HG03066 (cell line): ENCODE results near the gene XPNPEP1.

Source experiments
- ATAC-seq: cut with Tn5 transposase; IDR thresholded peaks from one replicate; pipeline ENCODE4 v1.9.1; 2021; ENCODE audit warnings: low read depth; ENCODE audit not compliant: unreplicated experiment

Gene XPNPEP1

GRCh38 chr10:109922976-109923921 lies at the start of gene XPNPEP1:
TSS of gene XPNPEP1 (minus strand) at chr10:109923511. CDS start at chr10:109923433, 78 bp downstream.
- ATAC-seq, result peak; percentile 93

DNA sequence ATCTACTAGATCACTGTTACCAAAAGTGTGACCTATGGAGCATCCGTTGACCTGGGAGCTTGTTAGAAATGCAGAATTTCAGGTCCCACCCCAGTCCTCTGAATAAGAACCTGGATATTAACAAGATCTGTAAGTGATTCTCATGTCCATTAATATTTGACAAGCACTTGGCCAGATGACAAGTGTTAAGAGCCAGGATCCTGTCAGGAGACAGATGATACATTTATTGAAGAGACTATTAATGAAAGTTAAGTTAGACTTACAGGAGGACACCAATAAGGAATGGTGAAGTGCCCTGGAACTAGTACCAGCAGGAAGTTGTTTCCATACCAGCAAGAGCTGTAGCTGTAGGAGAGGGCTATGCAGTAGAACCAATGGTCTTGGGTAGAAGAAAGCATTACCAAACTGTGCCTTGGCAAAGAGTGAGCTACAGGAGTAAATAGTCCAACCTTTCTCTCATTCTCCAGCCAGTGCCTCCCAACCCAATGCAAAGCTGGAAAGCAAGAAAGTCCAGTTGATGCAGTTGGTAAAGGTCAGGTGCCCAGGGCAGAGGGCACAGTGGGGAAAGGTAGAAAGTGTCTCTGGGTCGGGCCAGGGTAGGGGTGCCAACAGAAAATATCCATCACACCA lies 49.2 kb upstream of the XPNPEP1 start:
- ATAC-seq, result no peak

- no peak for ATAC-seq
These were observed 48.3 kb upstream of the XPNPEP1 start for GRCh38 chr10:109971634-109972033.

DNA sequence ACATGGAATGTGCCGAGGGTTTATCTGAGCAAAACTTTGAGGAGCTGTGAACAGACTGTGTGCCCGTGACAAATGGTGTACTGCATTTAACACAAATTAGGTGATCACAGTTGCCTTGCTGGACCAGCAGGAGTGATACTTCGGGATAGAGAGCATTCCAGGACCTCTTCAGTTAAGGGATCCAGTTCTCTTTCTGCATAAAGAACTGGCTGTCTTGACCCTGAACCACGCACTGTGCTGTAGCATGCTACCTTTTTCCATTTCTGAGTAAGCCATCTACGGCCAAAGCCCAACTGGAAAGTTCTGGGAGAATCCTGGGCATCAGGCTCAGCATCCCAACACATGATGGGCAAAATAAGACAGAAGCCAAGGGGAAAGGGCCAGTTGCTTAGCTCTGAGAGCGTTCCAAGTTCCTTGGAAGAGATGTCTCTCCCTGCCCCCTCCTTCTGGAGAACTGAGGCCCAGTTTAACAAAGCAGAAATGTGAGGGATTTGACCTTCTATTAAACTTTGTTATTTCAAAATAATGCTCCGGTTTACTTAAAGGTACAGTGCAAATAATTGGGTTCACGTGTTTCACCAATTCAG lies 46.5 kb upstream of the XPNPEP1 start:
- ATAC-seq, result no peak

DNA sequence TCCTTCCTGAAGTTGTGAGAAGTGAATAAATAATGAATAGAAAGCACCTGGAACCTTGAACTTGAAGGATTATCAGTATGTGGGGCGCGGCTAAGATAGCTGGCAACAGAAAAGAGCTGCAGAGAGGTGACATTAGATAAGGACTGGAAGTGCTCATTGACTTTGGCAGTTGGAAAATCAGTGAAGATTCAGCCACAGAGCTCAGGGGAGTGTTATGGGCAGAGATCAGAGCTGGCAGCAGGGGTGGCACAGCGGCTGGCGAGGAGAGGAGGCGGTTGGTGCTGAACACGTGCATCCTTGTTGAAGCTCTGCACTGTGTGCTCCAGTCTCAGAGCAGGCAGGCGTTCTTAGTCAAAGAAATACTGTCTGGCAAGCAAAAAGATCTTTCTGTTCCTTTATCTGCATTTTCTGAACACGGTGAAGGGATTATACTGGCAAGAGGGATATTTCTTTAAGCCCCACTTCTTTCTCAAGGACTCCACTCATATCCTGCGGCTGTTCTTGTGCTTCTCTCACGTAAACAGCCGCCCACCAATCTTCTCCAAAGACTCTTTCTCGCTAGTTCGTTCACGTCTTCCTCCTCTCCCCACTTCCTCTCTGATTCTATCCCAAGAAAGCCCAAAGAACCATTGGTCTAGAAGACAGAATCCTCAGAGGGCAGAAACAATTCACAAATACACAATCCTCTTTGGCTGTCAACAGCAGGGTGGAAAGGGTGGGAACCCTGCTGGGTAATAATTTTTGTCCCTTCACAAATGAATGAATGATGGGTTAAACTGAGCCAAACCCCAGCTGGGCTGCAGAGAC lies 45.8 kb upstream of the XPNPEP1 start:
- no peak for ATAC-seq

- ATAC-seq, result no peak
These were observed 44.4 kb upstream of the XPNPEP1 start for GRCh38 chr10:109967739-109968088.

- ATAC-seq, result no peak
These were observed 43.8 kb upstream of the XPNPEP1 start for GRCh38 chr10:109966961-109967738.

GRCh38 chr10:109964318-109964717 lies 41.0 kb upstream of the XPNPEP1 start:
- no peak for ATAC-seq

DNA sequence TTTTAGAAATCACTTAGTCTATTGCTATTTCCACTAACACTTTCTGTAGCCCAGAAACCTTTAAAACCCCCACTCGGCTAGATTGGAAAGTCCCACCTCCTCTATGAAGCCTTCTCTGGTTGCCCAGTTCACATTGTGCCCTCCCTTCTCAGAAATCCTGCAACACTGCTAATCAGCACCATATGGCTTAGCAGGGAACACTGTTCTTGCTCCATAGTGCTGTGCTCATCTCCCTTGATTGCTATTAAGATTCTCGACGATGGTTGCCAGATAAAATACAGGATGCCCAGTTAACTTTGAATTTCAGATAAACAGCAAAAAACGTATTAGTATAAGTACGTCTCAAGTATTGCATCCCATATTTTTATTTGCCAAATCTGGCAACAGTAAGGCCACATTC lies 40.1 kb upstream of the XPNPEP1 start:
- no peak for ATAC-seq

DNA sequence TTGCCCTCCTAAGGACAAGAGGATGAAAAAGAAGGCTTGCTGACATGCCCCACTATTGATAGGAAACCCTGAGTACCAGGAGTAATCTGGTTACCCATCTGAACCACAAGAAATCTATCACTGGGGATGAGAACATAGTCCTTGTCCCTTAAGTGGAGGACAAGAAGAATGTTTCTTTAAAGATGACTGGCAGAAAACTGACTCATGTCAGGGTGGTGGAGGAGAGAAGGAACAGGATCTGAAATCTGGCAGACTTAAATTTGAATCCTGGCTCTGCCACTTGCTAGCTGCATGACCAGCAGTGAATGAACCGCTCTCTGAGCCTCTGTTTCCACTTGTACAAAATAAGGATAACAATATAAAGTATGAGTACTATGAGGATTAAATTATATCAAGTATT lies 38.9 kb upstream of the XPNPEP1 start:
- ATAC-seq, result no peak

DNA sequence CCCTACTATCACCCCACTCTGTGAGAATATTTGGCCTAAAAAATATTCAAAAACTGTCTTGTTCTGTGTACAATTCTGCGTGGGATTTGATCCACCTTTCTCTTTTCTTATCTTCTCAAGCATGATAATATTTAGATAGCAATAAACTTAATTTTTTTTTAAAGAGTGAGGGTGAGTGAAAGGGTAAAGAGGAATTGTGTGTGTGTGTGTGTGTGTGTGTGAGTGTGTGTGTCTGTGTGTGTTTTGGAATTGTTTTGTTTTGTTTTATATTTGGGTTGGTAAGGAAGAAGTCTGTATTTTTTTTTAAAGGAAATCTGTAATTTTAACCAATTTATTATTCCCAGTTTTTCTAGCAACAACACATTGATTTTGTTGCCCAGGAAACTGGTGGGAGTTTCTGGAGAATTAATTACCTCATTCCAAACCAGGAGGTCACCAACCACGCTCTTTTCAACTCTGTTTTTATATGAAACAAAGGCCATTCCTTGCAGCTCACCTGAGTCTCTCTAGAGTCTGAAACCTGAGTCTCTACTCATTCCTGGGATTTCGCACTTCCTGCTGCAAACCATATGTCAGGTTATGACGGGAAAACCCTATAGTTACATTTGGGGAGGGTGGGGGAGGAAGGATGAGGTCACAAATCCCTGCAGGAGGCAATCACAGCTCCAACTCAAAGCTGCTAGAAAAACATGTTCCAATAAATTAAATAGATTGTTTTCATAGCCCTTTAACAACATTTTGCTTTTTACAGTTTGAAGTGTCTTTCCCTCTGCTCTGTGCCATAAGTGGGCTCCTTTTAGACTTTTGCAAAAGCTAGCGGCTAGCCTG lies 38.1 kb upstream of the XPNPEP1 start:
- no peak for ATAC-seq

DNA sequence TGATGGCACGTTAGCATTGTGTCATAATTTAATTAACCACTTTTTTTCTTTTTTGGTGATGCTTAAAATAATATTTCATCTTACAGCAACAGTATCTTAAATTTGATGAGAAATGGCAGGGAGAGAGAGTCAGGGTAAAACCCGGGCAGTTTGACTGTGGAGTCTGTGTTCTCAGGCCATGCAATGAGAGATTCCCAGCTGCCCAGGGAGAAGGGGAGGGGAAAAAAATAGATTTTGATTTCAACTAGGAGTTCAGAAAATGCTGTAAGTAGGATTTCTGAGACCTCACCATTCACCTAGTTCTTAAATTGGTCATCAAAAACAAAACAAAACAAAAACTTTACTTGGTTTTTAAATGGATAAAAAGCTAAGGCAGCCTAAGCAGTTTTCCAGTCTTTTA lies 37.4 kb upstream of the XPNPEP1 start:
- ATAC-seq, result no peak

- no peak for ATAC-seq
These were observed 36.2 kb upstream of the XPNPEP1 start for GRCh38 chr10:109959259-109960145.

GRCh38 chr10:109958059-109958458 lies 34.7 kb upstream of the XPNPEP1 start:
- no peak for ATAC-seq

DNA sequence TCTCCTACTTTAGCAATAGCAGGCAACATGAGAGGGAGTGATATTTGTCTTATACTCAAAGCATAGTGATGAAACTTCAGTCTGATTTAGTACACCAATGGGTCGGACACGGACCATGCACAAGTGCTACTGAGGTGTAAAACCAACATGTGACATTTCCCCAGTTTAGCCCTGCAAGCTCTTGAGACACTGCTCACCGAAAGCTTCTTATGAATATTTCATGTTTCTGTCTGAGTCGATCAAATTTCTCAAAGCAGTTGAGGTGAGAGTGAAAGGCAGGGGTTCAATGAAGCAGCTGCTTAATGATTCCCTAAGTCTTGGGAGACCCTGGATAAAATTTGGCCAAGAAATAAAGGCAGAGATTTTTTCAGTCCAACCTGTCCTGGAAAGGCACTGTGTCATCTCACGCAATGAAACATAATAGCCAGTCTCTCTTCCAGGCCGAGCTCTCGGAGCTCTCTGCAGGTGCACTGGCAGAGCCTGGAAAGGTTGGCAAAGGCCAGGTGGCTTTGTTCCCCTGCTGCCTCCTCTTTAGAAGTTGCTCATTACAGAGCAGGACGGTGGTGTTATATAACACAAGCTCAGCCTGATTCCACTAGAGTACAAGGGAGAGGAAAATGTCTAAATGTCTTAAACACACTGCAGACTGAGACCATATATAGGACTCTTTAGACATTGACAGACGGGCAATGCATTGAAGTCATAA lies 33.9 kb upstream of the XPNPEP1 start:
- peak; percentile 97 for ATAC-seq

DNA sequence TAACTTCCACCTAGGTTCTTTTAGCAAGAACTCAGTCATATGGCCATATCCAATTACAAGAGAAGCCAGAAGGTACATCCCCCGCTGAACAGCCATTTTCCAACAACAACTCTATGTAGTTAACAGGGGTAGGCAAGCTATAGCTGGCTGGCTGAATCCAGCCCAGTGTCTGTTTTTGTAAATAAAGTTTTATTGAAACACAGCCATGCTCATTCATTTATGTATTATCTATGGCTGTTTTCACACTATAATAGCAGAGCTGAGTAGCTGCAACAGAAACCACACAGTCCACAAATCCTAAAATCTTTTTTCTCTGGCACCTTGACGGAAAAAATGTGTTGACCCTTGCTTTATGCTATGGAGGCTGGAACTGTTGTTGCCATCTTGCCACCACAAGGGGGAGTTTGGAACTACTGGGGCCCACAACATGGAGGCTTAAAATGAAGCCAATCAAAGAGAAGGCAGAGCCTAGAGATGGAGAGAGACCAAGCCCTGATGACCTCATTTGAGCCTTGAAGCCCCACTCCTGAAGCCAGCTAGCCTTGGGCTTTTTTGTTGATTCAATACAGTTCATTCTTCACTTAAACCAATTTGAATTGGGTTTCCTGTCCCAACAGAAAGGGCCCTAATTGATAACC lies 33.3 kb upstream of the XPNPEP1 start:
- peak; percentile 60 for ATAC-seq

DNA sequence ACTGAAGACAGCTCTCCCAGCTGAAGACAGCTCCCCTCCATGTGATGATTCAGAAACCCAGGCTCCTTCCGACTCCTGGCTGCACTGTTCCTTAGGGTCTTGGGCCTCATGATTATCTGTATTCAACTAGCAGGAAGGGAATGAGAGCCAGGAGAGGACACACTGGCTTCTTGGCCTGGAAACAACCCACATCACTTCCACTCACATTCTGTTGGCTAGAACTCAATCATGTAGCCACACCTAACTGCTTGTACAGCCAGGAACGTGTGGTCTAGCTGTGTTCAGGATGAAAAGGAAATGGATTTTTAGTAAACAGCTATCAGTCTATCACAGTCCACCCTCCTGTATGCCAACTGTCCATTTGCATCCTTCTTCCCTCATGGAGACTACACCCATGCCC lies 30.5 kb upstream of the XPNPEP1 start:
- ATAC-seq, result no peak
